H1 (cell line): ENCODE measurements around the gene CMSS1. TPM values are rescaled to one million over a fixed set of nuclear protein-coding genes. Genes with fewer than 3 reads are reported as not detected.

ENCODE experiments used
- CTCF ChIA-PET: fragments of 300-600 bp; sonication (Branson Sonifier 250); formaldehyde crosslinking; loops from one replicate; lab custom pipeline; 2021; ENCODE audit not compliant: partially characterized antibody; lab: Charles Lee
- POLR2A ChIA-PET: fragments of 300-600 bp; sonication (Branson Sonifier 250); formaldehyde crosslinking; loops from one replicate; lab custom pipeline; 2021; ENCODE audit warnings: inconsistent platforms; ENCODE audit not compliant: partially characterized antibody; lab: Charles Lee
- DNase-seq, 2 experiments: peaks; one replicate each; pipeline versions ENCODE4 v3.0.0 to v3.0.0-alpha.2; 2010 to 2022; ENCODE audit warnings: low spot score in 2 of 2, low read depth in 1 of 2, mixed read lengths in 1 of 2
- FAIRE-seq: peaks from 2 replicates; lab custom pipeline; 2011; peaks lifted over from hg19 to GRCh38; lab: Jason Lieb, UNC
- H2AFZ ChIP-seq: 2 replicates; pipeline ENCODE4 v1.8.1; 2012; ENCODE audit warnings: low read length, inconsistent platforms
- H2AK5ac ChIP-seq: 2 replicates; pipeline ENCODE4 v1.6.1; 2013; ENCODE audit warnings: low read depth, low read length
- H2BK120ac ChIP-seq: replicated peaks from 2 replicates; pipeline ENCODE3; 2013; ENCODE audit warnings: low read depth, low read length, inconsistent platforms
- H2BK12ac ChIP-seq: 2 replicates; pipeline ENCODE4 v1.6.1; 2013; ENCODE audit warnings: low read depth, low read length
- H2BK15ac ChIP-seq: 2 replicates; pipeline ENCODE4 v1.6.1; 2013; ENCODE audit warnings: low read length
- H2BK20ac ChIP-seq: 2 replicates; pipeline ENCODE4 v1.6.1; 2013; ENCODE audit warnings: low read length
- H2BK5ac ChIP-seq: 2 replicates; pipeline ENCODE4 v1.6.1; 2013; ENCODE audit warnings: low read depth, low read length
- H3K14ac ChIP-seq: 2 replicates; pipeline ENCODE4 v1.6.1; 2013; ENCODE audit warnings: inconsistent platforms; ENCODE audit not compliant: insufficient read length
- H3K18ac ChIP-seq: 2 replicates; pipeline ENCODE4 v1.6.1; 2013; ENCODE audit warnings: low read length; ENCODE audit errors: extremely low read depth
- H3K23ac ChIP-seq: 2 replicates; pipeline ENCODE4 v1.6.1; 2013; ENCODE audit warnings: inconsistent platforms; ENCODE audit not compliant: insufficient read length
- H3K23me2 ChIP-seq: 2 replicates; pipeline ENCODE4 v1.6.1; 2013; ENCODE audit warnings: low read depth, low read length
- H3K27ac ChIP-seq: 2 replicates; pipeline ENCODE4 v1.6.1; 2011; ENCODE audit warnings: low read depth, low read length, inconsistent platforms
- H3K27me3 ChIP-seq, 4 experiments: replicated peaks in 1 of 4; 1 replicate in 1 of 4; 2 replicates in 3 of 4; pipeline versions ENCODE4 v1.6.1 to v1.8.1; 2011 to 2013; ENCODE audit warnings: low read length in 3 of 4, mild to moderate bottlenecking in 3 of 4, inconsistent platforms in 2 of 4, mixed read lengths in 2 of 4, moderate library complexity in 1 of 4; ENCODE audit not compliant: control insufficient read depth in 3 of 4, insufficient read depth in 3 of 4; ENCODE audit errors: extremely low read depth in 1 of 4
- H3K36me3 ChIP-seq, 4 experiments: 2 replicates each; pipeline versions ENCODE4 v1.6.1 to v1.8.1; 2011 to 2013; ENCODE audit warnings: mild to moderate bottlenecking in 4 of 4, low read length in 3 of 4, moderate library complexity in 2 of 4, control low read depth in 1 of 4, inconsistent platforms in 1 of 4; ENCODE audit not compliant: insufficient read depth in 4 of 4, control insufficient read depth in 2 of 4
- H3K4ac ChIP-seq: replicated peaks from 2 replicates; pipeline ENCODE3; 2013; ENCODE audit warnings: low read length, low read depth, mixed read lengths, inconsistent platforms; ENCODE audit not compliant: insufficient read length
- H3K4me1 ChIP-seq, 4 experiments: replicated peaks in 1 of 4; 1 replicate in 1 of 4; 2 replicates in 3 of 4; pipeline versions ENCODE4 v1.6.1 to v1.8.1; 2011 to 2013; ENCODE audit warnings: low read length in 3 of 4, inconsistent platforms in 2 of 4, mixed read lengths in 1 of 4; ENCODE audit not compliant: insufficient read depth in 4 of 4, control insufficient read depth in 3 of 4
- H3K4me2 ChIP-seq, 2 experiments: 2 replicates each; pipeline versions ENCODE4 v1.6.1 to v1.8.1; 2011 to 2013; ENCODE audit warnings: low read depth in 2 of 2, low read length in 2 of 2, control low read depth in 1 of 2, inconsistent platforms in 1 of 2, mild to moderate bottlenecking in 1 of 2; ENCODE audit not compliant: insufficient read depth in 1 of 2
- H3K4me3 ChIP-seq, 4 experiments: fragments of 200-600, 300-600 bp in 1 of 4; sonication (generic), shearing (Covaris generic), sonication (Bioruptor Twin) in 1 of 4; 2 replicates each; pipeline versions ENCODE4 v1.5.1 to v1.8.1; 2011 to 2016; ENCODE audit warnings: low read length in 4 of 4, low read depth in 3 of 4, control low read depth in 2 of 4, inconsistent platforms in 2 of 4, mild to moderate bottlenecking in 2 of 4, mixed read lengths in 1 of 4, moderate library complexity in 1 of 4; ENCODE audit not compliant: insufficient read depth in 2 of 4; ENCODE audit errors: extremely low read depth in 1 of 4
- H3K56ac ChIP-seq: replicated peaks from 2 replicates; pipeline ENCODE3; 2013; ENCODE audit warnings: low read depth, mild to moderate bottlenecking, mixed read lengths, low read length, inconsistent platforms; ENCODE audit not compliant: insufficient read length
- H3K79me1 ChIP-seq: 2 replicates; pipeline ENCODE4 v1.6.1; 2013; ENCODE audit warnings: low read depth, low read length, control low read depth
- H3K79me2 ChIP-seq, 2 experiments: 2 replicates each; pipeline versions ENCODE4 v1.6.1 to v1.8.1; 2012 to 2013; ENCODE audit warnings: low read length in 2 of 2, mild to moderate bottlenecking in 2 of 2, inconsistent platforms in 1 of 2; ENCODE audit not compliant: insufficient read depth in 2 of 2, control insufficient read depth in 1 of 2
- H3K9ac ChIP-seq, 4 experiments: replicated peaks in 1 of 4; 1 replicate in 1 of 4; 2 replicates in 3 of 4; pipeline versions ENCODE4 v1.6.1 to v1.8.1; 2011 to 2013; ENCODE audit warnings: low read depth in 3 of 4, low read length in 3 of 4, control low read depth in 2 of 4, mild to moderate bottlenecking in 2 of 4, moderate library complexity in 2 of 4, inconsistent platforms in 1 of 4; ENCODE audit errors: extremely low read depth in 1 of 4
- H3K9me3 ChIP-seq, 2 experiments: 2 replicates each; pipeline versions ENCODE4 v1.6.1 to v1.8.1; 2012 to 2013; ENCODE audit warnings: mild to moderate bottlenecking in 2 of 2, moderate library complexity in 2 of 2, control low read depth in 1 of 2, inconsistent platforms in 1 of 2, low read depth in 1 of 2, low read length in 1 of 2, mixed read lengths in 1 of 2; ENCODE audit not compliant: insufficient read depth in 2 of 2
- H4K20me1 ChIP-seq, 2 experiments: replicated peaks in 1 of 2; 2 replicates each; pipeline versions ENCODE3 to v1.8.1; 2011 to 2013; ENCODE audit warnings: inconsistent platforms in 2 of 2, low read length in 2 of 2, mild to moderate bottlenecking in 1 of 2; ENCODE audit not compliant: insufficient read depth in 2 of 2, control insufficient read depth in 1 of 2
- H4K5ac ChIP-seq: 2 replicates; pipeline ENCODE4 v1.6.1; 2013; ENCODE audit warnings: low read length, low read depth, mixed read lengths, inconsistent platforms; ENCODE audit not compliant: insufficient read length
- H4K8ac ChIP-seq: 2 replicates; pipeline ENCODE4 v1.8.0; 2013; ENCODE audit warnings: mild to moderate bottlenecking, moderate library complexity, low read length, inconsistent platforms; ENCODE audit not compliant: insufficient read depth; ENCODE audit errors: extremely low read depth
- H4K91ac ChIP-seq: replicated peaks from 2 replicates; pipeline ENCODE3; 2013; ENCODE audit warnings: low read length, mixed read lengths, inconsistent platforms; ENCODE audit not compliant: insufficient read length
- ATF2 ChIP-seq: IDR thresholded peaks from 2 replicates; pipeline ENCODE4 v1.6.1; 2012; ENCODE audit warnings: low read length, inconsistent platforms
- BRCA1 ChIP-seq: IDR thresholded peaks from 2 replicates; pipeline ENCODE4 v1.6.1; 2012; ENCODE audit warnings: low read depth, low read length, improper control_type of control experiment
- CTCF ChIP-seq, 3 experiments: IDR thresholded peaks; 1 replicate in 2 of 3; 2 replicates in 1 of 3; pipeline versions ENCODE4 v1.5.1 to v1.6.1; 2011; ENCODE audit warnings: low read length in 3 of 3, mild to moderate bottlenecking in 3 of 3, inconsistent platforms in 2 of 3, low read depth in 1 of 3, moderate library complexity in 1 of 3; ENCODE audit not compliant: insufficient read depth in 1 of 3; ENCODE audit errors: control extremely low read depth in 1 of 3
- NRF1 ChIP-seq: IDR thresholded peaks from 2 replicates; pipeline ENCODE4 v1.6.1; 2011; ENCODE audit warnings: mild to moderate bottlenecking, low read depth, low read length, improper control_type of control experiment
- PHF8 ChIP-seq: fragments of 200-600 bp; sonication (generic); conservative IDR thresholded peaks from 2 replicates; pipeline ENCODE4 v1.7.1; 2012; ENCODE audit warnings: low read depth, mild to moderate bottlenecking, inconsistent platforms, low read length, moderate library complexity
- RXRA ChIP-seq: IDR thresholded peaks from 2 replicates; pipeline ENCODE4 v1.6.1; 2011; ENCODE audit warnings: low read depth, mild to moderate bottlenecking, low read length, moderate library complexity; ENCODE audit not compliant: insufficient read depth
- TBP ChIP-seq: IDR thresholded peaks from 2 replicates; pipeline ENCODE4 v1.6.1; 2011; ENCODE audit warnings: low read depth, low read length, improper control_type of control experiment
- WGBS, 2 experiments: shearing (Covaris generic) in 1 of 2; methylation state at CpG; one replicate each; pipeline versions ENCODE4 v1.1.6 to v1.1.7; 2013 to 2015; ENCODE audit warnings: low lambda C conversion rate in 2 of 2, mixed read lengths in 2 of 2, inconsistent platforms in 1 of 2, low coverage in 1 of 2, missing lambda C conversion rate in 1 of 2; ENCODE audit not compliant: insufficient replicate concordance in 2 of 2, insufficient coverage in 1 of 2, insufficient read length in 1 of 2; ENCODE audit errors: extremely low coverage in 1 of 2, missing lambda C conversion rate in 1 of 2; 5-methylcytosine and 5-hydroxymethylcytosine counted together
- polyA plus RNA-seq, 7 experiments: library from polyadenylated mRNA; depleted of rRNA in 3 of 7; stranded (reverse) in 5 of 7; unstranded in 2 of 7; fragments of >200 nt in 5 of 7; fragments of 200-250 nt in 2 of 7; gene quantifications; 1 replicate in 5 of 7; 2 replicates in 1 of 7; 4 replicates in 1 of 7; pipeline versions ENCODE4 v1.2.1 to v1.2.3, GENCODE V29; 2011 to 2013; ENCODE audit warnings: missing spikeins in 2 of 7, mixed read lengths in 2 of 7
- total RNA-seq: library from RNA; stranded (reverse); fragmentation: NEBNext Ultra II Directional; extraction: Animal tissue kit (Norgen Biotek cat#: 25700); gene quantifications from 2 replicates; pipeline ENCODE4 v1.2.1, GENCODE V29; 2021

Gene CMSS1
- total and polyA plus RNA-seq, 2 of the 8 experiments (the other 6 are each of a cell fraction or from before 2014, with no cell fraction given), result 15.2 to 75.1 TPM

- H4K91ac ChIP-seq, result no peak overlapping the region
- TF ChIP-seq BRCA1 (no peak), NRF1 (no peak), PHF8 (no peak), ATF2 (no peak), TBP (no peak), CTCF (IDR thresholded peaks at IDR 0.05; ENCODE audit: control extremely low read depth in 1 of 3, insufficient read depth in 1 of 3, low read depth in 1 of 3, low read length in 3 of 3) (no peak), RXRA (no peak)
- H2BK15ac ChIP-seq, result no peak overlapping the region
- H4K5ac ChIP-seq, result no peak overlapping the region
- H3K36me3 ChIP-seq, result no peaks in the 10 kb centered on the region
- H3K23me2 ChIP-seq, result no peaks in the 10 kb centered on the region
- no peaks in the 10 kb centered on the region for H3K9me3 ChIP-seq
- no peak overlapping the region for H2AFZ ChIP-seq
- no peak overlapping the region for H4K8ac ChIP-seq
- no peaks in the 10 kb centered on the region; the same call in 1 of the 2 replicates for H3K79me1 ChIP-seq
- peaks cover 0 to 12% of the 10 kb centered on the region in 2 experiments; a peak in 1 of 4 replicates for H3K79me2 ChIP-seq
- H3K4me2 ChIP-seq, result no peak overlapping the region
- ChIA-PET CTCF (no interaction called here), POLR2A (no interaction called here)
- H3K56ac ChIP-seq, result no peak overlapping the region
- no peak overlapping the region for H3K23ac ChIP-seq
- H4K20me1 ChIP-seq, result peaks cover 2% of the 10 kb centered on the region in 2 experiments
- no peak overlapping the region for H2BK20ac ChIP-seq
- H3K4me3 ChIP-seq, result no peak overlapping the region
- H3K27me3 ChIP-seq, result no peaks in the 10 kb centered on the region
- no peak overlapping the region for H2BK12ac ChIP-seq
- no peak for DNase-seq
- H3K9ac ChIP-seq, result no peak overlapping the region
- H2BK120ac ChIP-seq, result no peak overlapping the region
- H3K4me1 ChIP-seq, result peaks cover 2 to 8% (median 6%) of the 10 kb centered on the region in 4 experiments; a peak in 4 of 7 replicates
- H2AK5ac ChIP-seq, result no peak overlapping the region
- no peak for FAIRE-seq
- no peak overlapping the region for H3K14ac ChIP-seq
- no peak overlapping the region for H3K18ac ChIP-seq
- no peak overlapping the region for H2BK5ac ChIP-seq
- 85% methylated on average over 1 of the region's 1 CpG; no CpG with 5 or more reads in 1 of the 2 experiments for WGBS, 2 experiments
- H3K4ac ChIP-seq, result no peak overlapping the region
- H3K27ac ChIP-seq, result no peak overlapping the region
Measured at GRCh38 chr3:99857278-99857677, 39.6 kb downstream of the CMSS1 start.
